OCI-LY1 (cell line): ENCODE measurements around the gene CBFA2T3.

Source experiments
- CTCF ChIP-seq: fragments of 200-600 bp; sonication (generic), shearing (Covaris generic); IDR thresholded peaks from 2 replicates; pipeline ENCODE4 v1.5.1; 2017; ENCODE audit warnings: mild to moderate bottlenecking, antibody characterized with exemption, low read length, moderate library complexity, mixed read lengths
- EZH2 ChIP-seq: fragments of 200-600 bp; sonication (generic), shearing (Covaris generic); IDR thresholded peaks from 2 replicates; pipeline ENCODE4 v1.8.0; 2017; ENCODE audit warnings: borderline replicate concordance, mixed run types, mild to moderate bottlenecking, antibody characterized with exemption, low read length, moderate library complexity, mixed read lengths

- TF ChIP-seq CTCF (no peak), EZH2 (no peak)
Measured at GRCh38 chr16:88902744-88903143, 74.3 kb downstream of the CBFA2T3 start.
